Spleen (tissue), 11 donors: ENCODE results near the gene TCF7L2. TPM values are rescaled to one million over a fixed set of nuclear protein-coding genes. Genes with fewer than 3 reads are reported as not detected.

ENCODE experiments used
- DNase-seq: peaks from one replicate; pipeline ENCODE4 v3.0.0-alpha.2; 2020
- H3K27ac ChIP-seq, 8 donors: fragments of 200-600 bp; sonication (generic) in 7 of 8; 1 replicate in 4 of 8; 2 replicates in 4 of 8; pipeline versions ENCODE4 v1.5.0 to v1.8.0; 2016 to 2021; ENCODE audit warnings: inconsistent platforms in 4 of 8, mild to moderate bottlenecking in 4 of 8, moderate library complexity in 1 of 8
- H3K27me3 ChIP-seq, 7 donors: fragments of 200-600 bp; sonication (generic) in 6 of 7; replicated peaks in 1 of 7; 1 replicate in 4 of 7; 2 replicates in 3 of 7; pipeline versions ENCODE4 v1.5.0 to v1.8.0; 2016 to 2021; ENCODE audit warnings: inconsistent platforms in 3 of 7, mild to moderate bottlenecking in 1 of 7
- H3K36me3 ChIP-seq, 6 donors: fragments of 200-600 bp; sonication (generic) in 5 of 6; 1 replicate in 4 of 6; 2 replicates in 2 of 6; pipeline versions ENCODE4 v1.5.0 to v1.8.0; 2016 to 2021; ENCODE audit warnings: inconsistent platforms in 2 of 6
- H3K4me1 ChIP-seq, 6 donors: fragments of 200-600 bp; sonication (generic) in 5 of 6; 1 replicate in 3 of 6; 2 replicates in 3 of 6; pipeline versions ENCODE4 v1.5.0 to v1.8.0; 2016 to 2021; ENCODE audit warnings: inconsistent platforms in 3 of 6
- H3K4me3 ChIP-seq, 8 donors: fragments of 200-600 bp; sonication (generic) in 7 of 8; 1 replicate in 4 of 8; 2 replicates in 4 of 8; pipeline versions ENCODE4 v1.5.0 to v1.8.0; 2016 to 2021; ENCODE audit warnings: inconsistent platforms in 4 of 8, mild to moderate bottlenecking in 4 of 8, moderate library complexity in 2 of 8
- H3K9me3 ChIP-seq, 8 donors: fragments of 200-600 bp; sonication (generic) in 7 of 8; 1 replicate in 4 of 8; 2 replicates in 4 of 8; pipeline versions ENCODE4 v1.5.0 to v1.8.0; 2016 to 2021; ENCODE audit warnings: inconsistent platforms in 4 of 8
- POLR2A ChIP-seq, 3 donors: fragments of 450-650 bp; IDR thresholded peaks; one replicate each; pipeline ENCODE4 v1.5.1; 2017; ENCODE audit warnings: antibody characterized with exemption in 3 of 3, mild to moderate bottlenecking in 1 of 3
- POLR2AphosphoS5 ChIP-seq, 3 donors: sonication (generic); formaldehyde crosslinking; IDR thresholded peaks; one replicate each; pipeline ENCODE4 v1.5.1; 2017; ENCODE audit warnings: antibody characterized with exemption in 3 of 3
- WGBS, 5 donors: extraction: QIAGEN DNeasy Blood & Tissue Kit in 3 of 5; methylation state at CpG; one replicate each; pipeline versions ENCODE4 v1.1.5 to v1.1.7; 2013 to 2018; 5-methylcytosine and 5-hydroxymethylcytosine counted together
- intact Hi-C: fragments of 100-400 bp; cut with DNase I; formaldehyde crosslinking; loops from one replicate; pipeline ENCODE4 v1.15.0; 2023; ENCODE audit warnings: low total_unique reads
- polyA plus RNA-seq, 3 donors: library from polyadenylated mRNA; stranded (reverse); fragments of 200-250 nt; gene quantifications; one replicate each; pipeline ENCODE4 v1.2.1, GENCODE V29; 2013
- total RNA-seq, 7 donors: library from RNA; depleted of rRNA in 3 of 7; stranded (reverse); fragments of >200 nt in 3 of 7; fragmentation: NEBNext Ultra II Directional in 4 of 7; extraction: Animal tissue kit (Norgen Biotek cat#: 25700) in 4 of 7; gene quantifications; one replicate each; pipeline versions ENCODE4 v1.1.0 to v1.2.1, GENCODE V29; 2016 to 2021
- TF ChIP-seq, protein P1 (sequence below), 11 experiments: fragments of 200-600 bp in 7 of 11; fragments of 450-650 bp in 4 of 11; sonication (generic) in 4 of 11; IDR thresholded peaks in 8 of 11; conservative IDR thresholded peaks in 3 of 11; 1 replicate in 7 of 11; 2 replicates in 4 of 11; pipeline versions ENCODE4 v1.4.0 to v1.8.0; 2016 to 2021; ENCODE audit warnings: antibody characterized with exemption in 11 of 11, inconsistent platforms in 4 of 11, mild to moderate bottlenecking in 1 of 11
- donor health status: healthy with polysubstance abuse.
- donor health status: DM: no; HTN: no; CAD: no; lungs with moderate emphysema.
- donor health status: DM: no; HTN: no; CAD: no.
- donor health status: Bipolar disorder and iron deficiency.
- donor health status: healthy.
- donor health status: DM: no; HTN: no; CAD: no.
- donor health status: DM: yes; HTN: yes; CAD: no.

The TCF7L2 gene
- total and polyA plus RNA-seq, 10 donors = 4.6 to 85.6 (median 34.7) TPM

DNA sequence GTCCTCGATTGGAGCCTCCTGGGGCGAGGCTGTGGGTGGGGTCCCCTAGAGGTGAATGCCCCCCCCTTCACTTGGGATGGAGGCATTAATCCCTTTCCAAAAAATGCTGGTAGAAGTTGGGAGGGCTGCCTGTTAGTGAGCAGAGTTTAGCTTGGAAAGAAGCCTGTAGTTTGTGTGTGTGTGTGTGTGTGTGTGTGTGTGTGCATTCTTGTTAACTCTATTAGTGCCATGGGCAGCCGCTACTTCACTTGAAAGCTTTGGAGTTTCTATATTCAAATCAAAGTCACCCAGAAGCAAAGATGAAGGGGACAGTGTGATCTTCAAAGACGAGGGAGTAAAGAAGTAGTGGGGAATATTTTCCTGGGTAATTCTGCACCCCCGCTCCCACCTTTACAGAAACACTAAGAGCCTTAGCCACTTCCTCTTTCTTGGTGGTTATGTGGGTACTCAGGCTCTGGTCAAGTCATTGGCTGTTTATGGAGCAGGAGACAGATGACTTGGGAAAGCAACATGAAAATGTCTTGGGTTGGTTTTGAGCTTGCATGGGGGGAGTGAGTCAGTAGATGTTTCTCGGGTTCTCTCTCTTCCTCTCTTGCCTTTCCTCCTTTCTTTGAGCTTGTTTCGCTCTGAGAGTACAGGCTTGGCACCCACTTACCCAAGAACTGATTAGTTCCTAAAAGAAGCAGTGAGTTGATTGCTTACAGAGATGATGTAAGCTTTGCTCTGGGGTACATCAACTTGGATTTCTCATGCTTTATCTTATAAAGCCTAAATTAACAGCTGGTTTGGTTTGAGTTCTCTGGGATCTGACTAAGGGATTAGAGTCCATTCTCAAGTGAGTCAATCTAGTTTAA is 35.9 kb downstream of the TCF7L2 start:
- Histone ChIP-seq H3K36me3 (peaks cover 0 to 17% (median 0%) of the 10 kb centered on the region in 6 donors), H3K9me3 (no peaks in the 10 kb centered on the region), H3K4me1 (peaks cover 22 to 68% (median 42%) of the 10 kb centered on the region in 6 donors), H3K4me3 (no peak overlapping the region), H3K27me3 (peaks cover 0 to 92% (median 0%) of the 10 kb centered on the region in 7 donors), H3K27ac (peak overlapping the region in 1 of 8 donors; percentile 28)
- TF ChIP-seq POLR2A (IDR thresholded peaks at IDR 0.05) = no peak
- TF ChIP-seq, protein P1, sequence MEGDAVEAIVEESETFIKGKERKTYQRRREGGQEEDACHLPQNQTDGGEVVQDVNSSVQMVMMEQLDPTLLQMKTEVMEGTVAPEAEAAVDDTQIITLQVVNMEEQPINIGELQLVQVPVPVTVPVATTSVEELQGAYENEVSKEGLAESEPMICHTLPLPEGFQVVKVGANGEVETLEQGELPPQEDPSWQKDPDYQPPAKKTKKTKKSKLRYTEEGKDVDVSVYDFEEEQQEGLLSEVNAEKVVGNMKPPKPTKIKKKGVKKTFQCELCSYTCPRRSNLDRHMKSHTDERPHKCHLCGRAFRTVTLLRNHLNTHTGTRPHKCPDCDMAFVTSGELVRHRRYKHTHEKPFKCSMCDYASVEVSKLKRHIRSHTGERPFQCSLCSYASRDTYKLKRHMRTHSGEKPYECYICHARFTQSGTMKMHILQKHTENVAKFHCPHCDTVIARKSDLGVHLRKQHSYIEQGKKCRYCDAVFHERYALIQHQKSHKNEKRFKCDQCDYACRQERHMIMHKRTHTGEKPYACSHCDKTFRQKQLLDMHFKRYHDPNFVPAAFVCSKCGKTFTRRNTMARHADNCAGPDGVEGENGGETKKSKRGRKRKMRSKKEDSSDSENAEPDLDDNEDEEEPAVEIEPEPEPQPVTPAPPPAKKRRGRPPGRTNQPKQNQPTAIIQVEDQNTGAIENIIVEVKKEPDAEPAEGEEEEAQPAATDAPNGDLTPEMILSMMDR (IDR thresholded peaks at IDR 0.05 in 8 of 11, conservative IDR thresholded peaks at IDR 0.05 in 3 of 11) = no peak
- peak in 1 of 3 donors; percentile 6 for TF ChIP-seq POLR2AphosphoS5 (IDR thresholded peaks at IDR 0.05)
- intact Hi-C loops = no loop called here
- DNase-seq = no peak
- 36 to 52% (median 41%) methylated on average over 7 of the region's 7 CpGs for WGBS, 5 donors

DNA sequence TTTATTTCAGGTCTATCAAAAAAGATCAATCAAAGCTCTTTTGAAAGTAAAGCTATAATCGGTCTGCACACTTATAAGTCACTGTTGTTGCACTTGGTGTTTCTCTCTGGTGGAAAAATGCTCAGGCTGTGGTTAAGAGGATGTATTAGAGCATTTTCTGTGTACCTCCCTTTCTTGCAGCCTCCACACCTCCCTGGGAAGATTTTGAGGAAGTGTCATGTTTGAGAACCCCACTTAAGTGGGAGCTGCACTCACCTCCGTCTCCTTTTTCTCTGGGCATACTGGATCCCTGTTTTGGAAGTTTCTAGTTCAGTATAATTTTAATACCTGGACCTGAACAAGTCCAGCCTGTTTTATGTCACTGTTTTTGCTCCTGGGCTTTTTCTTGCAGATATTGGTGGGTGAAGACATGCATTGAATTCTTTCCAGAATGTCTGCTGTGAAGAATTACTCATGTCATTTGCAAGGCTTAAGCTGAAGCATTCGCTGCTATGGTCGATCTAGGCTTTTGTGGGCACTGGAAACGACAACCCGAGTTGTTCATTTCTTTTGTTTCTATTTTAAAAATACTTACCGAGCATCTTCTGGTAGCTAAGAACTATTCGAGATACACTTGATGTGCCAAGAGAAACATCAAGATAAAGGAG is 36.6 kb downstream of the TCF7L2 start:
- TF ChIP-seq, protein P1 (IDR thresholded peaks at IDR 0.05 in 8 of 11, conservative IDR thresholded peaks at IDR 0.05 in 3 of 11) = no peak
- TF ChIP-seq POLR2A (IDR thresholded peaks at IDR 0.05) (no peak), POLR2AphosphoS5 (IDR thresholded peaks at IDR 0.05) (no peak)
- Histone ChIP-seq H3K36me3 (peaks cover 0 to 24% (median 0%) of the 10 kb centered on the region in 6 donors), H3K4me1 (peaks cover 15 to 61% (median 35%) of the 10 kb centered on the region in 6 donors), H3K9me3 (no peaks in the 10 kb centered on the region), H3K4me3 (no peak overlapping the region), H3K27ac (peak overlapping the region in 1 of 8 donors; percentile 28), H3K27me3 (peaks cover 0 to 92% (median 0%) of the 10 kb centered on the region in 7 donors)
- intact Hi-C loops = no loop called here
- no peak for DNase-seq
- 56 to 68% (median 65%) methylated on average over 8 of the region's 8 CpGs for WGBS, 5 donors

DNA sequence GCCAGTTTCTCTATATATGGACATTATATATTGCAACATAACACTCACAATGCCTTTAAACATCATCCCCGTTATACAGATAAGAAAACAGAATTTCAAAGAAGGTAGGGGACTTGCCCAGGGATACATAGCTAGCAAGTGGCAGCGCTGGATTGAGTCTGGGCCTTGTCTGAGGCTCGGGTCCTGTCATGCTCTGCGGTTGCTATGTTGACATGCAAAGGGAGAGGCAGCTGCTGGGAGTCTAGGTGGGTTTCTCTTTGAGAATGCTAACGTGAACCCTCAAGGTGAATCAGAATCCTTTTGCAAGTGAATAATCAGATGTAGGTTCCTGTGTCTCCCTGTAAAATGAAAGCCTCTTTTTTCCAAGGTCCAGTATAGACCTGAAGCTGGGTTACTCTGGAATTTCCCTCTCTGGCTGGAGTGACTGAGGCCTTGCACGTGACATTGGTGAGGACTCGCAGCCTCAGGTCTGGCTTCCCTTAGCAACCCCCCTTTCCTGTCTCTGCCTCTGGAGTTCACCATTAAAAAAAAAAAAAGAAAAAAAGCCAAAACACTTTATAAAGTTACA is 38.9 kb downstream of the TCF7L2 start:
- DNase-seq = no peak
- intact Hi-C loops = no loop called here
- peaks cover 0 to 36% (median 0%) of the 10 kb centered on the region in 6 donors for H3K36me3 ChIP-seq
- H3K4me1 ChIP-seq = peaks cover 11 to 52% (median 29%) of the 10 kb centered on the region in 6 donors
- 66 to 73% (median 68%) methylated on average over 7 of the region's 7 CpGs for WGBS, 5 donors
- TF ChIP-seq, protein P1 (IDR thresholded peaks at IDR 0.05 in 8 of 11, conservative IDR thresholded peaks at IDR 0.05 in 3 of 11) = no peak
- TF ChIP-seq POLR2A (IDR thresholded peaks at IDR 0.05) (no peak), POLR2AphosphoS5 (IDR thresholded peaks at IDR 0.05) (no peak)
- H3K4me3 ChIP-seq = no peak overlapping the region
- H3K27ac ChIP-seq = peak overlapping the region in 1 of 8 donors; percentile 15
- peaks cover 0 to 82% (median 0%) of the 10 kb centered on the region in 7 donors for H3K27me3 ChIP-seq
- H3K9me3 ChIP-seq = no peaks in the 10 kb centered on the region
